HG02759 (cell line): Measurements from ENCODE around the gene SUFU.

Experiments used
- ATAC-seq: cut with Tn5 transposase; IDR thresholded peaks from one replicate; pipeline ENCODE4 v1.9.1; 2021; ENCODE audit warnings: mild to moderate bottlenecking, moderate library complexity; ENCODE audit not compliant: unreplicated experiment

Gene SUFU

DNA sequence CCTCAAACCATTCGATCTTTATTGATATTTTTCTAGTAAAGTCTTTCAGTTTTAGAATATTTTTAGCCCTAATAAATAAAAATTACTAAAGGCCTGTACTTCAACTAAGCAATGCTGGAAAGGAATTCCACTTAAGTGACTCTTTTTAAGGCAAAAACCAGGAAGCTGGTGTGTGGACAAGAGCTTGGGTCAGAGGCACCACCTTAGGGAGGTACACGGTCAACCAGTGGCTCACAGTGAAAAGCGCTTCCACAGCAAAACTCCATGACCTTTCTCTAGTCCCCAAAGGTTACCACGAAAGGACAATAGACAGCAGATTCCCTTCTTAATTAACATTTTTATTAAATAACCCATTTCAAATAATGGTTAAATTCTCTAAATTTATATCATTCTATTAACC lies 179.2 kb downstream of the SUFU start:
- no peak for ATAC-seq
